Measurements from ENCODE around the gene IGF1R.

DNA sequence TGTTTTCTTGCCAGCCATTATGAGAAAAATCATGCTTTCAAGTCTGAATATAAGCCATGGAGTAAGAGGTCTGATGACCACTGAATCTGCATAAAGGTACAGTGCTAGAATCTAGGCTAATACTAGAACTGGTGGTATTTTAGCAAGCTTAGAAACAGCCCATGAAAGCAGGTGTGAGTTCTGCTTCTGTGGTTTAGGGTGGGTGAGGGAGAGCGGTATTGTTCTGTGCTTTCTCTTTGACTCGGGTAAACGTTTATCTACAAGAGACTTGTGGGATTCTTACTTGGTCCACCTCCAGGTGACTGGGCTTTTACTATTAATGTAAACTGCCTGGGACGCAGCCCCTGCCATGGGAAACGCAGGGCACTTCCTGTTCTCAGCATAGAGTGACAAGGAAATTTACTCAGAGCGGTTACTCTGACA lies 304.1 kb downstream of the IGF1R start:
- TF ChIP-seq, protein P1, sequence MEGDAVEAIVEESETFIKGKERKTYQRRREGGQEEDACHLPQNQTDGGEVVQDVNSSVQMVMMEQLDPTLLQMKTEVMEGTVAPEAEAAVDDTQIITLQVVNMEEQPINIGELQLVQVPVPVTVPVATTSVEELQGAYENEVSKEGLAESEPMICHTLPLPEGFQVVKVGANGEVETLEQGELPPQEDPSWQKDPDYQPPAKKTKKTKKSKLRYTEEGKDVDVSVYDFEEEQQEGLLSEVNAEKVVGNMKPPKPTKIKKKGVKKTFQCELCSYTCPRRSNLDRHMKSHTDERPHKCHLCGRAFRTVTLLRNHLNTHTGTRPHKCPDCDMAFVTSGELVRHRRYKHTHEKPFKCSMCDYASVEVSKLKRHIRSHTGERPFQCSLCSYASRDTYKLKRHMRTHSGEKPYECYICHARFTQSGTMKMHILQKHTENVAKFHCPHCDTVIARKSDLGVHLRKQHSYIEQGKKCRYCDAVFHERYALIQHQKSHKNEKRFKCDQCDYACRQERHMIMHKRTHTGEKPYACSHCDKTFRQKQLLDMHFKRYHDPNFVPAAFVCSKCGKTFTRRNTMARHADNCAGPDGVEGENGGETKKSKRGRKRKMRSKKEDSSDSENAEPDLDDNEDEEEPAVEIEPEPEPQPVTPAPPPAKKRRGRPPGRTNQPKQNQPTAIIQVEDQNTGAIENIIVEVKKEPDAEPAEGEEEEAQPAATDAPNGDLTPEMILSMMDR (IDR thresholded peaks at IDR 0.05) = no peak
- no peak for TF ChIP-seq POLR2A (IDR thresholded peaks at IDR 0.05)

Data from adrenal gland (tissue), 5 donors.